Muscle of back (tissue), 11 donors: Measurements from ENCODE around the gene HEXIM1. TPM values are rescaled to one million over a fixed set of nuclear protein-coding genes. Genes with fewer than 3 reads are reported as not detected.
A peak's percentile ranks its signal among the peaks of the same experiment; 100 is the strongest.

Experiments
- DNase-seq, 3 donors: peaks; one replicate each; pipeline versions ENCODE4 v3.0.0 to v3.0.0-alpha.2; 2013
- polyA plus RNA-seq, 10 donors: library from polyadenylated mRNA; unstranded; fragments of 120-200 nt; gene quantifications; one replicate each; pipeline ENCODE4 v1.2.1, GENCODE V29; 2013; ENCODE audit not compliant: insufficient read length in 10 of 10

HEXIM1 gene
- polyA plus RNA-seq, 10 donors, result 16.6 to 26.6 (median 21.5) TPM

- DNase-seq, result no peak
Measured at GRCh38 chr17:45128331-45128730, 19.9 kb upstream of the HEXIM1 start.

GRCh38 chr17:45128989-45129388 lies 19.3 kb upstream of the HEXIM1 start:
- DNase-seq, result no peak

GRCh38 chr17:45129426-45129939 lies 18.8 kb upstream of the HEXIM1 start:
- peak in 1 of 3 donors; percentile 50 for DNase-seq

- DNase-seq, result no peak
Measured at GRCh38 chr17:45129940-45130680, 18.2 kb upstream of the HEXIM1 start.

GRCh38 chr17:45130681-45131615 lies 17.3 kb upstream of the HEXIM1 start:
- DNase-seq, result no peak

GRCh38 chr17:45131616-45132319 lies 16.5 kb upstream of the HEXIM1 start:
- peak in 1 of 3 donors; percentile 76 for DNase-seq

GRCh38 chr17:45132320-45132571 lies 16.0 kb upstream of the HEXIM1 start, which contains the start of gene PLCD3:
Gene PLCD3 (minus strand): TSS chr17:45132515. CDS start chr17:45132410, 105 bp downstream.
- no peak for DNase-seq

- peak; percentile 64 to 94 (median 79) for DNase-seq
Measured at GRCh38 chr17:45132572-45133463, 15.5 kb upstream of the HEXIM1 start.

- DNase-seq, result peak; percentile 97 to 98 (median 98)
Measured at GRCh38 chr17:45135192-45135977, 12.9 kb upstream of the HEXIM1 start, which contains the start of gene ACBD4. Gene ACBD4 (plus strand): TSS chr17:45135687. CDS start chr17:45136145, 458 bp downstream.

GRCh38 chr17:45135978-45136791 lies 12.1 kb upstream of the HEXIM1 start:
- no peak for DNase-seq

- DNase-seq, result no peak
Measured at GRCh38 chr17:45136846-45137560, 11.3 kb upstream of the HEXIM1 start.

- DNase-seq, result no peak
Measured at GRCh38 chr17:45137561-45138305, 10.5 kb upstream of the HEXIM1 start.

GRCh38 chr17:45138911-45139532 lies 9.3 kb upstream of the HEXIM1 start:
- DNase-seq, result no peak

- DNase-seq, result no peak
Measured at GRCh38 chr17:45139533-45139920, 8.7 kb upstream of the HEXIM1 start.

- peak in 1 of 3 donors; percentile 28 for DNase-seq
Measured at GRCh38 chr17:45143094-45143670, 5.1 kb upstream of the HEXIM1 start.

- peak; percentile 83 to 95 (median 84) for DNase-seq
Measured at GRCh38 chr17:45143767-45144198, 4.5 kb upstream of the HEXIM1 start.
